ENCODE data around the gene FSIP1.

FSIP1 gene

DNA sequence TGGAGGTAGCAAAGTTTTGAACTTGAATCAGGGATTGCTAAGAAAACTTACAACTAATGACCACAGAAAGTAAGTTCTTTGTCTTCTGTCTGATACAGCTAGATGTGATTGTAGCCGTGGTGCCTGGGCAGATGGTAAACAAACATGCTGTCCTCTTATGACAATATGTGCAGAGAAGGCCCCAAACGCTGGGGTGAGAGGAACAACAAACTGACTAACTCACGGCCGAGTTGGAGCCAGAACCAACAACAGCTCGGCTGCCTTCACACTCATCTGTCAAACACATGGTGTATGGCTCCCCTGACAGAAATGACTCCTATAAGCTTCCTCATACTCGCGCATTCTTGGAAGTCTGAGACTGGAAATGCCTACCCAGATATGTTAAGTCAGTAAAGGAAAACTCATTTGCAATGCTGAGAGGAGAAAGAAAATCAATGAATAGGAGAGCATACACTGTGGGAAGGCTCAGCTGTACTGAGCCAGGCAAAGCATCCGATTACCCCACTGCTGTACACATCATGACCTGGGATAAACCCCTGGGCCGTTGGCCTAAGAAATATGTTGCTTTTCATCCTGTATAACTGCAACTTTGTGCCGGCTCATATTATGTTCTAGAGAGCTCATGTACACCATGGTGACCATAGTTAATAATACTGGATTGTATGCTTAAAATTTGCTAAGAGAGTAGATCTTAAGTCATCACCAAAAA lies 196.1 kb downstream of the FSIP1 start:
- Histone ChIP-seq H3K4me3 (ENCODE audit: low read depth in 1 of 2, low read length in 1 of 2) (no peak overlapping the region), H3K36me3 (no peaks in the 10 kb centered on the region), H3K9me3 (no peaks in the 10 kb centered on the region), H3K27ac (no peak overlapping the region), H3K4me1 (ENCODE audit: control insufficient read depth in 1 of 2, insufficient read depth in 1 of 2, low read depth in 1 of 2, low read length in 1 of 2) (peaks cover 0 to 2% of the 10 kb centered on the region in 2 experiments), H3K27me3 (peaks cover 43% of the 10 kb centered on the region)
- TF ChIP-seq, protein P1, sequence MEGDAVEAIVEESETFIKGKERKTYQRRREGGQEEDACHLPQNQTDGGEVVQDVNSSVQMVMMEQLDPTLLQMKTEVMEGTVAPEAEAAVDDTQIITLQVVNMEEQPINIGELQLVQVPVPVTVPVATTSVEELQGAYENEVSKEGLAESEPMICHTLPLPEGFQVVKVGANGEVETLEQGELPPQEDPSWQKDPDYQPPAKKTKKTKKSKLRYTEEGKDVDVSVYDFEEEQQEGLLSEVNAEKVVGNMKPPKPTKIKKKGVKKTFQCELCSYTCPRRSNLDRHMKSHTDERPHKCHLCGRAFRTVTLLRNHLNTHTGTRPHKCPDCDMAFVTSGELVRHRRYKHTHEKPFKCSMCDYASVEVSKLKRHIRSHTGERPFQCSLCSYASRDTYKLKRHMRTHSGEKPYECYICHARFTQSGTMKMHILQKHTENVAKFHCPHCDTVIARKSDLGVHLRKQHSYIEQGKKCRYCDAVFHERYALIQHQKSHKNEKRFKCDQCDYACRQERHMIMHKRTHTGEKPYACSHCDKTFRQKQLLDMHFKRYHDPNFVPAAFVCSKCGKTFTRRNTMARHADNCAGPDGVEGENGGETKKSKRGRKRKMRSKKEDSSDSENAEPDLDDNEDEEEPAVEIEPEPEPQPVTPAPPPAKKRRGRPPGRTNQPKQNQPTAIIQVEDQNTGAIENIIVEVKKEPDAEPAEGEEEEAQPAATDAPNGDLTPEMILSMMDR (IDR thresholded peaks at IDR 0.05) = no peak

DNA sequence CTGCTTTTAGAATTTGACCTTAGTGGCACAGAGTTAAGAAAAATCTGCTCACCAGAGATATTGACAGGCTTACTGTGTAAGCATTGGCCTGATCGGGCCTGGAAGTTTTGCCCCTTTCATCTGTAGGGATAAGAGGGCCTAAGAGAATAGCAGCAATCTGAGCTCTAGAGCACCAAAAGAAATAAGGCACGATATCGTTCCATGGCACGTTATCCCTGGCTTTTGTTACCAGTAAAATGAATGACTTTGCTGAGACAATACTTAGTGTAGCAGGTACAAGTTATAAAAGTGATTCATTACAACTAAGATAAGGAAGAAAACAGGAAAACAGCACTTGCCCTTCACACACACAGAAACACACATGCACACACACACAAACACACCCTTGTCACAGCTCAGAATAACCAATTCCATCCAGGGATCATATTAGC lies 196.8 kb downstream of the FSIP1 start:
- H3K9me3 ChIP-seq = no peaks in the 10 kb centered on the region
- peaks cover 3 to 7% of the 10 kb centered on the region in 2 experiments for H3K4me1 ChIP-seq (ENCODE audit: control insufficient read depth in 1 of 2, insufficient read depth in 1 of 2, low read depth in 1 of 2, low read length in 1 of 2)
- TF ChIP-seq, protein P1 (IDR thresholded peaks at IDR 0.05) = no peak
- H3K27ac ChIP-seq = no peak overlapping the region
- H3K4me3 ChIP-seq (ENCODE audit: low read depth in 1 of 2, low read length in 1 of 2) = no peak overlapping the region
- H3K36me3 ChIP-seq = no peaks in the 10 kb centered on the region
- H3K27me3 ChIP-seq = peaks cover 50% of the 10 kb centered on the region

DNA sequence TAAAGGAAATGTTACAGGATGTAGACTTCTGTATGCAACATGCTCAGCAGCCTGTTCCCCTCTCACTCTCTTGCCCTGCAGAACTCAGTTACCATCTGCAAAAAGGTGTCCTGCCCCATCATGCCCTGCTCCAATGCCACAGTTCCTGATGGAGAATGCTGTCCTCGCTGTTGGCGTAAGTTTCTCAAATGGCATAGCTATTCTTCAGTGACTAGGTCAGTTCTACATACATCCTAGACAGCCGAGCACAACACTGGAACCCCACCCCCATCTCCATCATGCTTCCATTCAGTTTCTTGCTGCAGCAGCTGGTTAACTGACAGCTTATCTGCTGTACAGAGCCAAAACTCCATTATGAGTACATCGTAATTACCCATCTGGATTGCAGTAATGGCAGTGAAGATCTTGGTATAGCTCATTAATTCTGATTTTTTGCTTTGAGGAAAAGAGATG lies 197.2 kb downstream of the FSIP1 start:
- H3K4me1 ChIP-seq (ENCODE audit: control insufficient read depth in 1 of 2, insufficient read depth in 1 of 2, low read depth in 1 of 2, low read length in 1 of 2) = peaks cover 7 to 11% of the 10 kb centered on the region in 2 experiments
- H3K27me3 ChIP-seq = peaks cover 54% of the 10 kb centered on the region
- no peaks in the 10 kb centered on the region for H3K9me3 ChIP-seq
- H3K36me3 ChIP-seq = no peaks in the 10 kb centered on the region
- H3K27ac ChIP-seq = no peak overlapping the region
- TF ChIP-seq, protein P1 (IDR thresholded peaks at IDR 0.05) = no peak
- no peak overlapping the region for H3K4me3 ChIP-seq (ENCODE audit: low read depth in 1 of 2, low read length in 1 of 2)

DNA sequence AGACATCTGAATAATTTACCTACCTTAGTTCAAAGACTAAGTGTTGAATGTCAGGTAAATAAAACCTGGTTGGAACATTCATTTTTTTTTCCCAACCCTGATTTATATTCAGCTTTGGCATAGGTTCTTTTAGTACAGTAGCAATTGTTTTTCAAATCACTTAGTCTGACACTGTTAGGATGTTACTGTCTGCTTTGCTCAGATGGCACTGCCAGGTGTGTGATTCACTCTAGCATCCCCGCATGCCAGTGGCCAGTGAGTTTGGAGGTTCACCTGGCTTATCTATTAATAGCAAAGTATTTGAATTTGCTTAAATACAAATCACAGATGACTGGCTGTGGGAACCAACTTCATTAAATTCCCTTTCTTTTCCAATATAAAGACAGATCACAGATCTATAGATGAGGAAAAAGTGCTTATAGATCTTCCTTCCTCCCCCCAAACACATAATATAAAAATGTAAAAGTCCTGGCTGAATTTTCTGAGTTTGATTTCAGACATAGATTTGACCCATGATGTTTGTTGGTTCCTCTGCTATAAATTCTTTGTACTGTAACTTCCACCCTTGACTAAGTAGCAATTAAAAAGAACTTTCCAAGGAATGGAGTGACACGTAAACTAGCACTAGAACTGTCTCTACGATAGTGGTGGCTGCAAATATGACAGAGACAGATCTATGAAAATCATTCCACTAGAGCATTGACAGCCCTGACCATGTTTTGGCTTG lies 197.8 kb downstream of the FSIP1 start:
- Histone ChIP-seq H3K27ac (no peak overlapping the region), H3K4me1 (ENCODE audit: control insufficient read depth in 1 of 2, insufficient read depth in 1 of 2, low read depth in 1 of 2, low read length in 1 of 2) (peaks cover 13 to 17% of the 10 kb centered on the region in 2 experiments), H3K27me3 (peaks cover 60% of the 10 kb centered on the region), H3K36me3 (no peaks in the 10 kb centered on the region), H3K4me3 (ENCODE audit: low read depth in 1 of 2, low read length in 1 of 2) (no peak overlapping the region), H3K9me3 (no peaks in the 10 kb centered on the region)
- TF ChIP-seq, protein P1 (IDR thresholded peaks at IDR 0.05) = no peak

DNA sequence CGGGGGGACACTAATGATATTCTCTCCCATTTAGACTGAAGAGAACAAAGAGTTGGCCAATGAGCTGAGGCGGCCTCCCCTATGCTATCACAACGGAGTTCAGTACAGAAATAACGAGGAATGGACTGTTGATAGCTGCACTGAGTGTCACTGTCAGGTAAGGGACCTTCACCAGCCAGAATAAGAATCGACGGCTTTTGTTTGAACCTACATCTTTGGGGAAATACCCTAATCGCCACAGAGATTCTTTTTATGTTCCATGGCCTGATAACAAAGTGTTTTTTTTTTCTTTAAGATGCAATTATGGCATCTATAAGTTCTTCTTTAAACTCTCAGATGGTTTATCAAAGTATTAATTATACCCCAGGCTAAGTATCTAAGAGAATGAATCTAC lies 198.4 kb downstream of the FSIP1 start:
- H3K36me3 ChIP-seq = no peaks in the 10 kb centered on the region
- no peak overlapping the region for H3K27ac ChIP-seq
- TF ChIP-seq, protein P1 (IDR thresholded peaks at IDR 0.05) = no peak
- peaks cover 66% of the 10 kb centered on the region for H3K27me3 ChIP-seq
- H3K4me1 ChIP-seq (ENCODE audit: control insufficient read depth in 1 of 2, insufficient read depth in 1 of 2, low read depth in 1 of 2, low read length in 1 of 2) = peaks cover 15 to 20% of the 10 kb centered on the region in 2 experiments
- H3K9me3 ChIP-seq = no peaks in the 10 kb centered on the region
- no peak overlapping the region for H3K4me3 ChIP-seq (ENCODE audit: low read depth in 1 of 2, low read length in 1 of 2)
